HepG2 (cell line): Measurements from ENCODE around the gene GCDH. TPM values are rescaled to one million over a fixed set of nuclear protein-coding genes. Genes with fewer than 3 reads are reported as not detected.

Source experiments
- FOXA1 ChIP-seq, 2 experiments: fragments of 450-650 bp in 1 of 2; sonication (generic) in 1 of 2; formaldehyde crosslinking in 1 of 2; IDR thresholded peaks; 2 replicates each; pipeline versions ENCODE4 v1.4.0 to v1.6.1; 2016 to 2020; ENCODE audit warnings: missing genetic modification reagents in 1 of 2
- FUBP1 ChIP-seq: sonication (generic); formaldehyde crosslinking; IDR thresholded peaks from 2 replicates; pipeline ENCODE4 v1.5.1; 2020; ENCODE audit warnings: missing genetic modification reagents, mild to moderate bottlenecking, borderline replicate concordance
- GATAD1 ChIP-seq: IDR thresholded peaks from 2 replicates; pipeline ENCODE4 v1.6.1; 2016; ENCODE audit warnings: missing genetic modification reagents, missing compliant biosample characterization
- GATAD2A ChIP-seq: IDR thresholded peaks from 2 replicates; pipeline ENCODE4 v1.6.1; 2016
- HIC2 ChIP-seq: sonication (generic); formaldehyde crosslinking; IDR thresholded peaks from 2 replicates; pipeline ENCODE4 v1.9.0; 2022; ENCODE audit warnings: low read depth, missing genetic modification reagents
- LRRFIP1 ChIP-seq: sonication (generic); formaldehyde crosslinking; conservative IDR thresholded peaks from 2 replicates; pipeline ENCODE4 v1.4.0; 2020; ENCODE audit warnings: missing genetic modification reagents
- RARA ChIP-seq: IDR thresholded peaks from 2 replicates; pipeline ENCODE4 v1.6.1; 2016; ENCODE audit warnings: missing genetic modification reagents, missing compliant biosample characterization
- ZBTB2 ChIP-seq: sonication (generic); formaldehyde crosslinking; IDR thresholded peaks from 2 replicates; pipeline ENCODE4 v1.8.0; 2022; ENCODE audit warnings: low read depth, missing genetic modification reagents
- ZKSCAN8 ChIP-seq: IDR thresholded peaks from 2 replicates; pipeline ENCODE4 v1.6.1; 2016; ENCODE audit warnings: borderline replicate concordance, missing genetic modification reagents, missing compliant biosample characterization
- ZNF17 ChIP-seq: sonication (generic); formaldehyde crosslinking; IDR thresholded peaks from 2 replicates; pipeline ENCODE4 v1.5.0; 2020; ENCODE audit warnings: mild to moderate bottlenecking, missing genetic modification reagents
- ZNF274 ChIP-seq: sonication (generic); formaldehyde crosslinking; IDR thresholded peaks from 2 replicates; pipeline ENCODE4 v1.5.1; 2020; ENCODE audit warnings: mild to moderate bottlenecking, missing genetic modification reagents
- ZNF615 ChIP-seq: sonication (generic); formaldehyde crosslinking; IDR thresholded peaks from 2 replicates; pipeline ENCODE4 v1.5.0; 2020; ENCODE audit warnings: mild to moderate bottlenecking, missing genetic modification reagents, borderline replicate concordance
- ZXDC ChIP-seq: sonication (generic); formaldehyde crosslinking; IDR thresholded peaks from 2 replicates; pipeline ENCODE4 v1.5.0; 2020; ENCODE audit warnings: mild to moderate bottlenecking, missing genetic modification reagents
- polyA plus RNA-seq, 8 experiments: library from polyadenylated mRNA; depleted of rRNA in 3 of 8; stranded (reverse) in 7 of 8; unstranded in 1 of 8; fragments of >200 nt; fragmentation: Illumina TruSeq in 4 of 8; extraction: Trizol in 4 of 8; gene quantifications; 2 replicates each; pipeline versions ENCODE4 v1.2.1 to v1.2.3, GENCODE V29; 2011 to 2016; ENCODE audit warnings: low read depth in 4 of 8, missing spikeins in 1 of 8, mixed read lengths in 1 of 8; ENCODE audit not compliant: insufficient read depth in 1 of 8
- total RNA-seq, 5 experiments: library from RNA; depleted of rRNA; stranded (reverse); fragments of >200 nt; fragmentation: Illumina TruSeq; extraction: Trizol; gene quantifications; 2 replicates each; pipeline ENCODE4 v1.2.3, GENCODE V29; 2016; ENCODE audit warnings: low read depth in 1 of 5

GCDH gene
- total and polyA plus RNA-seq, 2 of the 13 experiments (the other 11 are each of a cell fraction or from before 2014, with no cell fraction given), result 15.1 to 38.0 TPM

GRCh38 chr19:12864721-12865715 lies 25.9 kb upstream of the GCDH start (continued):
- TF ChIP-seq FUBP1 (no peak), GATAD2A (CRISPR knock-in tag) (peak; percentile 71), ZNF615 (CRISPR knock-in tag) (no peak), RARA (CRISPR knock-in tag) (peak; percentile 44; the same call in 1 of the 2 replicates), HIC2 (CRISPR knock-in tag) (peak; percentile 70; the same call in 1 of the 2 replicates), ZBTB2 (no peak), LRRFIP1 (CRISPR knock-in tag) (no peak), ZNF274 (CRISPR knock-in tag) (no peak), ZKSCAN8 (no peak), GATAD1 (CRISPR knock-in tag) (peak; percentile 55; the same call in 1 of the 2 replicates), ZXDC (CRISPR knock-in tag) (no peak), FOXA1 (IDR thresholded peaks at IDR 0.05) (no peak), FOXA1 (CRISPR knock-in tag; IDR thresholded peaks at IDR 0.05) (peak; percentile 42), ZNF17 (CRISPR knock-in tag) (no peak)
